Lower lobe of right lung (tissue), 2 donors: ENCODE measurements around the gene CRKL. TPM values are rescaled to one million over a fixed set of nuclear protein-coding genes. Genes with fewer than 3 reads are reported as not detected.

ENCODE experiments used
- ATAC-seq, 2 donors: fragments of 200-7000 bp; cut with Tn5 transposase; one replicate each; pipeline ENCODE4 v1.9.1; 2020 to 2022; ENCODE audit warnings: mild to moderate bottlenecking in 2 of 2, moderate library complexity in 2 of 2
- DNase-seq: peaks from one replicate; pipeline ENCODE4 v3.0.0-alpha.2; 2020
- H3K27ac ChIP-seq: fragments of 200-600 bp; one replicate; pipeline ENCODE4 v1.8.0; 2022
- H3K27me3 ChIP-seq: fragments of 200-600 bp; one replicate; pipeline ENCODE4 v1.8.0; 2022; ENCODE audit warnings: low read depth
- H3K36me3 ChIP-seq: fragments of 200-600 bp; one replicate; pipeline ENCODE4 v1.8.0; 2022; ENCODE audit warnings: mild to moderate bottlenecking
- H3K4me1 ChIP-seq: fragments of 200-600 bp; one replicate; pipeline ENCODE4 v1.8.0; 2022
- H3K4me3 ChIP-seq: fragments of 200-600 bp; one replicate; pipeline ENCODE4 v1.8.0; 2022; ENCODE audit warnings: mild to moderate bottlenecking
- H3K9me3 ChIP-seq: fragments of 200-600 bp; one replicate; pipeline ENCODE4 v1.8.0; 2022
- intact Hi-C: fragments of 100-400 bp; cut with DNase I; formaldehyde crosslinking; loops from one replicate; pipeline ENCODE4 v1.11.0; 2022
- total RNA-seq: library from RNA; stranded (reverse); fragmentation: NEBNext Ultra II Directional; extraction: Animal tissue kit (Norgen Biotek cat#: 25700); gene quantifications from one replicate; pipeline ENCODE4 v1.2.1, GENCODE V29; 2021
- TF ChIP-seq, protein P1 (sequence below): fragments of 200-600 bp; IDR thresholded peaks from one replicate; pipeline ENCODE4 v1.8.0; 2022; ENCODE audit warnings: antibody characterized with exemption, mild to moderate bottlenecking
- donor health status: DM: no; HTN: yes; CAD: no; lungs with severe emphysema.

CRKL gene
- total RNA-seq, 1 donor from 2014 or later, result 53.5 TPM

DNA sequence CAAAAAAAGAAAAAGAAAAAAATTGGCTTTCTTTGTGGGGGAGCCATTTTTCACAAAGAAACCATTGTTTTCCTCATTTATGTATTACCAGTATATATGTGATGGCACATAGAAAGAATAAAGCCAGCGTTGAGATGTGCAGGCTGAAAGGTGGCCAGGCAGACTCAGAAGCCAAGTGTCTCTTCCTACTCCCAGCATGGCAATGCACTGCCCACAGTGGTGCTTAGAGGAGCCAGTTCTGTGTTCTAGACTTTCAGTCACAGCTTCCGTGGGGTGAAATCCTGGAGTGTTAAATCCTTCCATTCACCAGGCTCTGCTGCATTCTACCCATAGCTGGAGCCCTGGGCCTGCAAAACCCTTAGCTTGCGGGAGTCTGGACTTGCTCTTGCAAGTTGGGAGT, 39.5 kb upstream of the CRKL start:
- DNase-seq (no peak), ATAC-seq (no peak)
- intact Hi-C loops, result no loop called here
- Histone ChIP-seq H3K4me3 (no peak overlapping the region), H3K27me3 (no peaks in the 10 kb centered on the region), H3K27ac (no peak overlapping the region), H3K9me3 (no peaks in the 10 kb centered on the region), H3K4me1 (no peaks in the 10 kb centered on the region), H3K36me3 (peaks cover 66% of the 10 kb centered on the region)
- TF ChIP-seq, protein P1, sequence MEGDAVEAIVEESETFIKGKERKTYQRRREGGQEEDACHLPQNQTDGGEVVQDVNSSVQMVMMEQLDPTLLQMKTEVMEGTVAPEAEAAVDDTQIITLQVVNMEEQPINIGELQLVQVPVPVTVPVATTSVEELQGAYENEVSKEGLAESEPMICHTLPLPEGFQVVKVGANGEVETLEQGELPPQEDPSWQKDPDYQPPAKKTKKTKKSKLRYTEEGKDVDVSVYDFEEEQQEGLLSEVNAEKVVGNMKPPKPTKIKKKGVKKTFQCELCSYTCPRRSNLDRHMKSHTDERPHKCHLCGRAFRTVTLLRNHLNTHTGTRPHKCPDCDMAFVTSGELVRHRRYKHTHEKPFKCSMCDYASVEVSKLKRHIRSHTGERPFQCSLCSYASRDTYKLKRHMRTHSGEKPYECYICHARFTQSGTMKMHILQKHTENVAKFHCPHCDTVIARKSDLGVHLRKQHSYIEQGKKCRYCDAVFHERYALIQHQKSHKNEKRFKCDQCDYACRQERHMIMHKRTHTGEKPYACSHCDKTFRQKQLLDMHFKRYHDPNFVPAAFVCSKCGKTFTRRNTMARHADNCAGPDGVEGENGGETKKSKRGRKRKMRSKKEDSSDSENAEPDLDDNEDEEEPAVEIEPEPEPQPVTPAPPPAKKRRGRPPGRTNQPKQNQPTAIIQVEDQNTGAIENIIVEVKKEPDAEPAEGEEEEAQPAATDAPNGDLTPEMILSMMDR, result no peak

DNA sequence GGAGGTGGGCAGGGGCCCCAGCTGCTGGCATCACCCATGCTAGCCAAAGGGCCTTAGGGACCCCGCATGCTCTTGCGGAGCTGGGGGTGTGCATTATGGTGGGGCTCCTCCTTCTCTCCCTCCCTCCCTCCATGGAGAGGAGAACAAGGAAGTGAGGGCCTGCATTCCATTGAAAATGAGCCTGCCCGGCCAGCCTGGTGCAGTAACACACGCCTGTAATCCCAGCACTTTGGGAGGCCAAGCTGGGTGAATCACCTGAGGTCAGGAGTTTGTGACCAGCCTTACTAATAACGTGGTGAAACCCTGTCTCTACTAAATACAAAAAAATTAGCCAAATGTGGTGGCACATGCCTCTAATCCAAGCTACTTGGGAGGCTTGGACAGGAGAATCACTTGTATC, 36.0 kb upstream of the CRKL start:
- Histone ChIP-seq H3K9me3 (no peaks in the 10 kb centered on the region), H3K27ac (no peak overlapping the region), H3K4me3 (no peak overlapping the region), H3K36me3 (peaks cover 70% of the 10 kb centered on the region), H3K4me1 (peaks cover 11% of the 10 kb centered on the region), H3K27me3 (no peaks in the 10 kb centered on the region)
- no peak for DNase-seq
- TF ChIP-seq, protein P1, result no peak
- no peak for ATAC-seq
- intact Hi-C loops, result no loop called here

DNA sequence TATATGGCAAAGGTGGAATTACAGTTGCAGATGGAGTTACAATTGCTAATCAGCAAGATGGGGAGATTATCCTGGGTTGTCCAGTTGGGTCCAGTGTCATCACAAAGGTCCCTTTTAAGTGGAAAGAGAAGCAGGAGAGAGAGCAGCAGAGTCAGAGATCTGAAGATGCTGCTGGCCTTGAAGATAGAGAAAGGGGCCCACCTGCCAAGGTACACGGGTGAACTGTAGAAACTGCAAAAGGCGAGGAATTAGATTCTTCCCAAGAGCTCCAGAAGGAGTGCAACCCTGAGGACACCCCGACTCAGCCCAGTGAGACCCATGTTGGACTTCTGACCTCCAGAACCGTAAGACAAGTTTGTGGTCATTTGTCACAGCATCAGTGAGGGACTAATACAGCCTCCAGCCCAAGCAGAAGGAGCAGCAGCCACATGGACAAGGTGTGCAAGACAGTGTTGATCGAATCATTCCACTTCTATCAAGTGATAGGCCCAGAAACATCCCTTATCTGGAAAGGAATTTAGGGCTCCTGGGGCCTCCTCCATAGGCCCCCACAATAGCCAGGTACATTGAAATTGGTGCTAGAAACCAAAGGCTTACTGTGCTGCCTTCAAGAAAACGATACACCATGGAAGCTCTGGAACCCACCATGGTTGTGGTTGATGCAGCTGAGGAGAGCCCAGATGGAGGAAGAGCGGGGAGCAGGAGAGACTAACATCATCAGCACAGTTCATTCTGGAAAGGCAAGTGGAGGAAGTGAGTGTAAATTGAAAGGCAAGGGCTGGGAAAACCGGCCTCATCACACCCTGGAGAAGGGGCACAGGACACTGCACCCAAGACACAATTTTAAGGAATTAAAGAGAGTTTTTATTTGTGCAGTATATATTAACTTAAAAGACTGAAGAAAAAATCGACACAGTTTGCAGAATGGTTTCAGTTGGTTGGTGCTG, 35.1 kb upstream of the CRKL start:
- ATAC-seq, result no peak
- intact Hi-C loops, result no loop called here
- TF ChIP-seq, protein P1, result no peak
- H3K27me3 ChIP-seq, result no peaks in the 10 kb centered on the region
- H3K27ac ChIP-seq, result no peak overlapping the region
- no peak overlapping the region for H3K4me3 ChIP-seq
- H3K4me1 ChIP-seq, result peaks cover 12% of the 10 kb centered on the region
- peaks cover 71% of the 10 kb centered on the region for H3K36me3 ChIP-seq
- no peaks in the 10 kb centered on the region for H3K9me3 ChIP-seq
- DNase-seq, result no peak

DNA sequence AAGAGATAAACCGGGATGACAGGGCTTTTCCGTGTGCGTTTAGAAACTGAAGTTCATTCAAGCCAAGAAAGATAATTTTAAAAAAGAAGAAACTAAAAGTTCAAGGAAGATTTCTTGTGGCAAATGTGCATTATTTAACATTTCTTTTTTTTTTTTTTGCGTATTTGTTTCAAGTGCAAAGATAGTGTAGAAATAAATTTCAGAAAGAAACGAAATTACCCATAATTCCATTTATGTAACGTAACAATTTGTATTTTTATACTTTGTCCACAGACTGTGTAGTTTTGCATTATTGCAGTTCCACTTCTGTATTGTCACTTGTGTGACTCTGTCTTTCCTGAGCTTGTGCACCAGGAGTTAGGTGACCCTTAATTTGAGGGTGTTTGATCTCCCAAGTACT, 34.4 kb upstream of the CRKL start:
- TF ChIP-seq, protein P1, result no peak
- Histone ChIP-seq H3K4me3 (no peak overlapping the region), H3K36me3 (peaks cover 71% of the 10 kb centered on the region), H3K4me1 (peaks cover 12% of the 10 kb centered on the region), H3K9me3 (no peaks in the 10 kb centered on the region), H3K27me3 (no peaks in the 10 kb centered on the region), H3K27ac (no peak overlapping the region)
- intact Hi-C loops, result no loop called here
- no peak for ATAC-seq
- no peak for DNase-seq

DNA sequence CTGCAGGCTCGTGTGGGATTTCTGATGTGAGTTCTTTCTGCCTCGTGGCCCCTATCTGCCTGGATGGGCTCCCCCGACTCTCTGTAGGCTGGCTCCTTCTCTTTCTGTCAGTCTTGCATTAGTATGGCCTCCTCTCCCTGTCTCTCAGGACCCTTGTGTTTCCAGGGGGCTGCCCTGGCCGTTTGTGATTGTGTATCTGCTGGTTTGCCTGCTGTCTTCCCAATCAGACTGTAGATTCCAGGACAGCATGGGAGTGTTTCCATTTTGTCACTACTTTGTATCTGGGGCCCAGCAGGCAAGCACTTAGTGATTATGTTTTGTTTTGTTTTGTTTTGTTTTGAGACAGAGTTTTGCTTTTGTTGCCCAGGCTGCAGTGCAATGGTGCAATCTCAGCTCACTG, 32.8 kb upstream of the CRKL start:
- Histone ChIP-seq H3K4me3 (no peak overlapping the region), H3K4me1 (peaks cover 12% of the 10 kb centered on the region), H3K9me3 (no peaks in the 10 kb centered on the region), H3K27ac (no peak overlapping the region), H3K36me3 (peaks cover 84% of the 10 kb centered on the region), H3K27me3 (no peaks in the 10 kb centered on the region)
- DNase-seq (no peak), ATAC-seq (no peak)
- TF ChIP-seq, protein P1, result no peak
- intact Hi-C loops, result no loop called here
